HG03457 (cell line): ENCODE data around the gene MTX2.

Experiments
- ATAC-seq: cut with Tn5 transposase; IDR thresholded peaks from one replicate; pipeline ENCODE4 v1.9.1; 2021; ENCODE audit warnings: moderate number of reproducible peaks; ENCODE audit not compliant: unreplicated experiment

The MTX2 gene

DNA sequence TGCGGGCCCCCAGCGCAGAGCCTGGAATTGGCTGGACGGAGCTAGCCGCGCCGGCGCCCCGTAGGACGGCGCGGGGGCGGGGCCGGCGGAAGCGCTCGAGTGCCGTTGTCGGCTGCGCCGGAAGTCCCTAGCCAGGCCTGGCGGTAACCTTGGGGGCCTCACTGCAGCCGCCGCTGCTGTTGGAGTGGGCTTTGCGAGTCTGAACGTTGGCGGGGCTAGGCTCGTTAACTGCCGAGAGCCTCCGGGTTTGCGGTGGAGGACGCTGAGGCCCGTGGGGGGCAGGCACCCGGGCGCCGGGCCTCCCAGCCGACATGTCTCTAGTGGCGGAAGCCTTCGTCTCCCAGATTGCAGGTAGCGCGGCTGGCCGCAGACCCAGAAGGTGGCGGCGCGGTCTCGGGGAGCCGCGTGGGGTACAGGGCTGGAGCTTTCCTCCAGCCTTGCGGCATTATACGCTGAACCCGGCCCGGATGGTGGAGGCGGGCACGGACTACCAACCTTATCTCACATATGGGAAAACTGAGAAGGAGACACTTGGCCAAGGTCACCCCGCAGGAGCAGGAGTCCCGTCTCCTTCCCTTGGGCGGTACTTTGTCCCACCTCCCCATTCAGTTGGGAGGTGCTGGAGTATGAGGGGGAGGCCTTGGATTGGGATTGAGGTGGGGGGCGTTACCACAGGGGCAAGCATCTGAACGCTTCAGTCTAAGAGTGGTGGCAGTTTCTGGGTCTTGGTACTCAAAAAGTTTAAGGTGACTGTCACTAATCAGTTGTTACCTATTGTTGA is at the start of gene MTX2:
TSS of gene MTX2 (plus strand) at position 124 of the 781 bp plus-strand sequence. CDS start at position 312, 188 bp downstream.
- peak; percentile 95 for ATAC-seq

DNA sequence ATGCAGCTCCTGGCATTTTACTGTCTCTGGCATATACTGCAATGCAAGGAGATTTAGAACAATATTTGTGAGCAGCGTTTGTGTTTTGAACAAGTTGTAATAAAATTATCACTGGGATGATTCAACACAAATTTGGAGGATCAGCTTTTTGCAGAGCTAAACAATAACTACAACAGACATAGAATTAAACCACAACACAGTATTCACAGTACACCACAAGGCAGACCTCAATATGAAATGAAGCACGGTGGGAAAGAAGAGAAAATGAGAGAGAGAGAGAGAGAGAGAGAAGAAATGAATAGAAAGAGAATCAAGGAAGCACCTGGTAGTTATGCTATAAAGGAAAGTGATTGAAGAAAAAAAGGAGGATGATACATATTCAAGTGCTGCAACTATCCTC is 41.4 kb upstream of the MTX2 start:
- no peak for ATAC-seq

- ATAC-seq: no peak
These were observed 35.1 kb upstream of the MTX2 start for GRCh38 chr2:176234156-176234555.

- no peak for ATAC-seq
These were observed 34.3 kb upstream of the MTX2 start for GRCh38 chr2:176234940-176235339.

DNA sequence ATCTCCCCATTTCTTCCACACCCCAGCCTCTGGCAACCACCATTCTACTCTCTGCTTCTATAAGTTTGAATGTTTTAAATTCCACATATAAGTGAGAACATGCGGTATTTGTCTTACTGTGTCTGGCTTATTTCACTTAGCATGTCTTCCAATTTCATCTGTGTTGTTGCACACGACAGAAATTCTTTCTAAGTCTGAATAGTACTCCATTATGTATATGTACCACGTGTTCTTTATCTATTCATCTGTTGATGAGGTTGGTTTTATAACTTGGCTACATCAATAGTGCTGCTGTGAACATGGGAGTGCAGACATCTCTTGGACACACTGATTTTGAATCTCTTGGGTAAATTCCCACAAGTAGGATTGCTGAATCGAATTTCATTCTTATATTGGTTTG is 31.8 kb upstream of the MTX2 start:
- no peak for ATAC-seq

DNA sequence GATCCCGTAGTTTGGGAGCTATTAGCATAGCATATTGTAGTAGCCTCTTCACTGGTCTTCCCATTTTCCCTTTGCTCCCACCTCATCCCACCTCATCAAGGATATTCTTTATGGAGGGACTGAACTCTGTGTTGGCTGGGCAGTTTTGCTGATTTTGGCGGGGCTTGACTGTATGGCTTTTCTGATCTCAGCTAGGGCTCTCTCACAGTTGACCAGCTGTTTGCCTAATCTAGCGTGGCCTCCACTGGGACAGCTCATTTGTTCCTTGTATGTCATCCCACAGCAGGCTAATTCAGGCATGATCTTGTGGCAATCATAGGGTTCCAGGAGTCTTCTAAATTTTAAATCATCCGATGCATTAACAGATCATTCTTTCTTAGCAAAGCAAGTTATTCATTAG is 30.2 kb upstream of the MTX2 start:
- ATAC-seq: no peak

GRCh38 chr2:176240301-176240700 is 28.9 kb upstream of the MTX2 start:
- no peak for ATAC-seq

GRCh38 chr2:176242276-176242675 is 27.0 kb upstream of the MTX2 start:
- no peak for ATAC-seq

- no peak for ATAC-seq
These were observed 22.9 kb upstream of the MTX2 start for GRCh38 chr2:176246331-176246730.

DNA sequence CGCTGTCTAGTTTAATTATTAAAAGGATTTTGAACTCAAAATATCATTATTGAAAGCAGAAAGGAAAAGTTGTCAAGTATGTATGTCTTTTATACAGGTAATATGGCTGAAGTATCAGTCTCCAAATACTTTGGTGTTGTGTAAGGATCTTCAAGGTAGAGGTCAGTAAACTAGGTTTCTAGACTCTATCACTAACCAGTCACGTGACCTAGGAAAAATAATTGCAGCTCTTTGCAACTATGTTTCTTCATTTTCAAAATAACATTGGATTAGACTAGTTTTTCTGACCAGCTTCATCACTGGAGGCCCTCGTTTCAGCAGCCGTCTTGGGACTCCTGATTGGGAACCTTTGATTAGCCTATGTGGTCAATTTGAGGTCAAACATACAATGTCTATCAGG is 21.4 kb upstream of the MTX2 start:
- no peak for ATAC-seq

DNA sequence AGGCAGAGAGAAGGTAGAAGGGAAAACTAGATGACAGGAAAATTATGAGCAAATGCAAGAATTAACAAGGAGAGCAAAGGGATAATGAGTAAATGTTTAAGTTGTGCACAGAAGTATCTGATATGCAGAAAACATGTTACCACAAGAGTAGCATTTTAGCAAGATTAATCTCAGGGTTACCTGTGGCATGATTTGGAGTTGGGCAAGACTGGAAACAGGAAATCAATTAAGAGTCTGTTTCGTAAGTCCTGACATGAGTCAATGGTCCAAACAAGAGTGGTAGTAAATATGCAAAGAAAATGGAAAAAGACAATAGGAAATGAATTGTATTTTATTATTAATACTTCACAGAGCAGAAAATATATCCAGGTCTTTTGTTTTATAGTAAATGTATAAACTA is 17.3 kb upstream of the MTX2 start:
- ATAC-seq: no peak

- no peak for ATAC-seq
These were observed 8.6 kb upstream of the MTX2 start for GRCh38 chr2:176260689-176261088.

DNA sequence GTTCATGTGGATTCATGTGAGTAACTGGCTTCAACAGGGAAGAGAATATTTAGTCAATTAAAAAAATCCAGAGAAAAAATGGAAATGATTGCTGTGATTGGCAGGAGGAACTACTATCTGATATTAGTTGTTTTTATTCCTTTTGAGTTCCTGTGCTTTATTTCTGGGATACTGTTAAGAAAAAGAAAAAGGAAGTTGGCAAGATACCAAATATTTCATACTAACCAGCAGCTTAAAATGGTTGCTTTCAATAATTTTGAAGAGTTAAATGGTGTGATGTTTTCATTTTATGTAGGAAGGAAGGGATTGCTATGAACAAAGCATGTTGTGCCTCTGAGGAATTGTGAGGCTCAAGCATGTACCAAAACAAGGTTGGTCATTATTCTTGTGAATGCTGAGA is 8.1 kb upstream of the MTX2 start:
- no peak for ATAC-seq

DNA sequence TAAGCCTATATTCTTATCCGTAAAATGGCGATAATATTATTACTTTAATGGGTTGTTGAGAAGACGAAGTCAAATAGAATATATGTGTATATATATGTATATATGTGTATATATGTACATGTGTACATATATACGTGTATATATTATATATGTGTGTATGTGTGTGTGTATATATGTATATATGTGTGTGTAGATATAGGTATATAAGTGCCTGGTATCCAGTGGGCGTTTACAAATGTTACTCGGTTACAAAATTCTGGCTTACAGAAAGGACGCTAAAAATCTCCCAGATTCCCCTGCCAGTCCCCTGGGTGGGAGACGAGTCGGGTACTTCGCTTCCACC is 295 bp upstream of the MTX2 start:
- ATAC-seq: peak; percentile 11

- no peak for ATAC-seq
These were observed 983 bp downstream of the MTX2 start for GRCh38 chr2:176270100-176270750.

- ATAC-seq: no peak
These were observed 3.7 kb downstream of the MTX2 start for GRCh38 chr2:176272870-176273459.

DNA sequence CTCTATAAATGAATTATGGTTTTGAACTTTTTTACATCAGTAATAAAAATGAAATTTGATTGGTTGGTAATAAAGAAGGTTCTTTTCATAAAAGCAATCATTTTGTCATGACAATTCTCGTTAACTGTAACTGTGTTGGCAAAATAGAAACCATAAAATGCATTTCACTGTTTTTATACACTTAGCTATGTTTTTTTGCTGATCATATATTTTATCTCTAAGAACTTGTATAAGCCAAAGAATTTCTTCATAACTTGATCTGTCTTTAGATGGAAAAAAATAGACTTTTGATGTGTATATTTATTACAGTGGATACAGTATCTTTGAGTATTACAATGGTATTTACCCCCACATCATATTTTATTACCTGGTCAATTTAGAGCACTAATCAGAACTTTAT is 9.7 kb downstream of the MTX2 start:
- no peak for ATAC-seq

GRCh38 chr2:176280156-176280555 is 10.9 kb downstream of the MTX2 start:
- ATAC-seq: no peak

GRCh38 chr2:176280867-176281658 is 11.8 kb downstream of the MTX2 start:
- ATAC-seq: no peak

GRCh38 chr2:176283291-176284068 is 14.2 kb downstream of the MTX2 start:
- ATAC-seq: no peak
